IPS-18a (cell line): ENCODE data around the gene FOXL3.
"Not testable (repeated sequence)": the region's sequence is repeated elsewhere in the genome, so short reads cannot be mapped to it uniquely, and the experiment has no call there.

Experiments used
- H3K27ac ChIP-seq: one replicate; pipeline ENCODE4 v1.5.1; 2013; ENCODE audit warnings: low read length
- H3K27me3 ChIP-seq: one replicate; pipeline ENCODE4 v1.6.1; 2013; ENCODE audit warnings: mild to moderate bottlenecking, low read length; ENCODE audit not compliant: control insufficient read depth, insufficient read depth
- H3K36me3 ChIP-seq: one replicate; pipeline ENCODE4 v1.6.1; 2013; ENCODE audit warnings: low read depth, low read length; ENCODE audit not compliant: control insufficient read depth
- H3K4me1 ChIP-seq: one replicate; pipeline ENCODE4 v1.6.1; 2013; ENCODE audit warnings: low read depth, low read length; ENCODE audit not compliant: control insufficient read depth
- H3K4me3 ChIP-seq: one replicate; pipeline ENCODE4 v1.5.1; 2013; ENCODE audit warnings: low read length
- H3K9ac ChIP-seq: one replicate; pipeline ENCODE4 v1.6.1; 2013; ENCODE audit warnings: mild to moderate bottlenecking, low read length, moderate library complexity
- H3K9me3 ChIP-seq: one replicate; pipeline ENCODE4 v1.6.1; 2013; ENCODE audit warnings: low read depth, low read length; ENCODE audit not compliant: control insufficient read depth

The FOXL3 gene

GRCh38 chr7:289756-290553, at the start of gene FOXL3:
FOXL3 (plus strand) TSS chr7:290170; CDS start chr7:290170, 0 bp downstream.
- Histone ChIP-seq H3K9me3 (no peaks in the 10 kb centered on the region), H3K9ac (no peak within 1 kb of the TSS), H3K27ac (no peak within 1 kb of the TSS), H3K4me3 (no peak within 1 kb of the TSS), H3K27me3 (peaks cover 65% of the 10 kb centered on the region), H3K36me3 (no peaks in the 10 kb centered on the region), H3K4me1 (no peaks in the 10 kb centered on the region)

- Histone ChIP-seq H3K9me3 (no peaks in the 10 kb centered on the region), H3K27ac (no peak overlapping the region), H3K36me3 (no peaks in the 10 kb centered on the region), H3K9ac (no peak overlapping the region), H3K27me3 (no peaks in the 10 kb centered on the region), H3K4me1 (no peaks in the 10 kb centered on the region), H3K4me3 (no peak overlapping the region)
Observed at GRCh38 chr7:240887-241421, 49.0 kb upstream of the FOXL3 start.

- Histone ChIP-seq H3K27me3 (no peaks in the 10 kb centered on the region), H3K9me3 (no peaks in the 10 kb centered on the region), H3K4me1 (no peaks in the 10 kb centered on the region), H3K9ac (no peak overlapping the region), H3K36me3 (no peaks in the 10 kb centered on the region), H3K27ac (no peak overlapping the region), H3K4me3 (no peak overlapping the region)
Observed at GRCh38 chr7:241513-241912, 48.5 kb upstream of the FOXL3 start.

- not testable (repeated sequence) for H3K27ac ChIP-seq, H3K9ac ChIP-seq, H3K4me1 ChIP-seq, H3K9me3 ChIP-seq, H3K4me3 ChIP-seq, H3K27me3 ChIP-seq, H3K36me3 ChIP-seq
Observed at GRCh38 chr7:242826-243579, 47.0 kb upstream of the FOXL3 start.

- H3K36me3 ChIP-seq = not testable (repeated sequence)
Observed at GRCh38 chr7:243580-243978, 46.4 kb upstream of the FOXL3 start.

GRCh38 chr7:244974-245373, 45.0 kb upstream of the FOXL3 start:
- Histone ChIP-seq H3K9me3 (no peaks in the 10 kb centered on the region), H3K27ac (no peak overlapping the region), H3K36me3 (no peaks in the 10 kb centered on the region)

More at GRCh38 chr7:243580-243978, 46.4 kb upstream of the FOXL3 start:
- H3K9me3 ChIP-seq, H3K9ac ChIP-seq, H3K4me3 ChIP-seq, H3K4me1 ChIP-seq, H3K27me3 ChIP-seq, H3K27ac ChIP-seq: not testable (repeated sequence)

GRCh38 chr7:245574-246295, 44.2 kb upstream of the FOXL3 start:
- no peak overlapping the region for H3K9ac ChIP-seq
- no peaks in the 10 kb centered on the region for H3K27me3 ChIP-seq
- no peaks in the 10 kb centered on the region for H3K36me3 ChIP-seq
- no peaks in the 10 kb centered on the region for H3K4me1 ChIP-seq
- no peaks in the 10 kb centered on the region for H3K9me3 ChIP-seq
- no peak overlapping the region for H3K27ac ChIP-seq
- no peak overlapping the region for H3K4me3 ChIP-seq

More at GRCh38 chr7:244974-245373, 45.0 kb upstream of the FOXL3 start:
- no peak overlapping the region for H3K9ac ChIP-seq
- no peaks in the 10 kb centered on the region for H3K4me1 ChIP-seq
- no peaks in the 10 kb centered on the region for H3K27me3 ChIP-seq
- H3K4me3 ChIP-seq = no peak overlapping the region

- H3K27ac ChIP-seq = no peak overlapping the region
- H3K9me3 ChIP-seq = no peaks in the 10 kb centered on the region
- no peaks in the 10 kb centered on the region for H3K4me1 ChIP-seq
- H3K9ac ChIP-seq = no peak overlapping the region
- no peaks in the 10 kb centered on the region for H3K27me3 ChIP-seq
- H3K4me3 ChIP-seq = no peak overlapping the region
- peaks cover 1% of the 10 kb centered on the region for H3K36me3 ChIP-seq
Observed at GRCh38 chr7:246451-246850, 43.5 kb upstream of the FOXL3 start.

- no peak overlapping the region for H3K9ac ChIP-seq
- H3K36me3 ChIP-seq = peaks cover 4% of the 10 kb centered on the region
- no peaks in the 10 kb centered on the region for H3K27me3 ChIP-seq
- no peaks in the 10 kb centered on the region for H3K4me1 ChIP-seq
- H3K4me3 ChIP-seq = no peak overlapping the region
- H3K27ac ChIP-seq = no peak overlapping the region
- H3K9me3 ChIP-seq = no peaks in the 10 kb centered on the region
Observed at GRCh38 chr7:247181-247580, 42.8 kb upstream of the FOXL3 start.

- Histone ChIP-seq H3K4me1 (no peaks in the 10 kb centered on the region), H3K4me3 (no peak overlapping the region), H3K36me3 (peaks cover 4% of the 10 kb centered on the region), H3K9me3 (no peaks in the 10 kb centered on the region), H3K9ac (no peak overlapping the region), H3K27ac (no peak overlapping the region), H3K27me3 (no peaks in the 10 kb centered on the region)
Observed at GRCh38 chr7:247636-248035, 42.3 kb upstream of the FOXL3 start.

GRCh38 chr7:248732-249435, 41.1 kb upstream of the FOXL3 start:
- H3K27me3 ChIP-seq = no peaks in the 10 kb centered on the region
- no peak overlapping the region for H3K4me3 ChIP-seq
- H3K27ac ChIP-seq = no peak overlapping the region
- peaks cover 4% of the 10 kb centered on the region for H3K36me3 ChIP-seq
- H3K9ac ChIP-seq = no peak overlapping the region
- H3K4me1 ChIP-seq = no peaks in the 10 kb centered on the region
- H3K9me3 ChIP-seq = no peaks in the 10 kb centered on the region
